Head of caudate nucleus (tissue), 42 donors: Measurements from ENCODE around the gene GLDN.

Experiments
- DNase-seq, 42 donors: peaks; one replicate each; pipeline versions ENCODE4 v3.0.0 to v3.0.0-alpha.2; 2020 to 2021; ENCODE audit warnings: mixed read lengths in 7 of 42
- intact Hi-C: fragments of 100-400 bp; cut with DNase I; formaldehyde crosslinking; loops from one replicate; pipeline ENCODE4 v1.15.0; 2022

GLDN gene

DNA sequence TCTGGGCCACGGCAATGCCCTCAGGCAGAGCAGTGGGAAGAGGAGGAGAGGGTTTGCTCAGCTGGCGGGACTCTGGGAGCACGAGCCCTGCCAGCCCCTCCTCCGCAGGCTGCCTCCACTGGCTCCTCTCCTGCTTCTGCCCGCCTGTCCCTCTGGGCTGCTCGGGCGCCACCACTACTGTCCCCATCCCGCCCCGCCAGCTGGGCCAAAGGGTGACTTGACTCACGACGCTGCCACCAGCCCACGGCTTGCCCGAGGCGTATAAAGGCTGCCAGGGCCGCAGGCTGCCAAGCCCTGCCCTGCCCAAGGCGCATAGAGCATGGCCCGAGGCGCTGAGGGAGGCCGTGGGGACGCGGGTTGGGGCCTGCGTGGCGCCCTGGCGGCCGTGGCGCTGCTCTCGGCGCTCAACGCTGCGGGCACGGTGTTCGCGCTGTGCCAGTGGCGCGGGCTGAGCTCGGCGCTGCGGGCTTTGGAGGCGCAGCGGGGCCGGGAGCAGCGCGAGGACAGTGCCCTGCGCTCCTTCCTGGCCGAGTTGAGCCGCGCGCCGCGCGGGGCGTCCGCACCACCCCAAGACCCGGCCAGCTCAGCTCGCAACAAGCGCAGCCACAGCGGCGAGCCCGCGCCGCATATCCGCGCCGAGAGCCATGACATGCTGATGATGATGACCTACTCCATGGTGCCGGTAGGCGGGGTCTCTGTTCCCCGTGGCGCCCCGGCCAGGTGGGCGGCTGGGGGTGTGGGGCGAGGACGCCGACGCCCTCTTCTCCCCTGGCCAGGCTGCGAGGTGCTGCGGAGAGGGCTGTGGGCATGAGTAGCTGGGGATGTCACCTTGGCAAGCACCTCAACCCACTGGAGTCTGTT, at the start of gene GLDN:
TSS of gene GLDN (plus strand) at position 290 of the 861 bp plus-strand sequence. CDS start at position 320, 30 bp downstream.
- peak; percentile 58 to 95 (median 85) for DNase-seq
- intact Hi-C loops, result no loop called here

DNA sequence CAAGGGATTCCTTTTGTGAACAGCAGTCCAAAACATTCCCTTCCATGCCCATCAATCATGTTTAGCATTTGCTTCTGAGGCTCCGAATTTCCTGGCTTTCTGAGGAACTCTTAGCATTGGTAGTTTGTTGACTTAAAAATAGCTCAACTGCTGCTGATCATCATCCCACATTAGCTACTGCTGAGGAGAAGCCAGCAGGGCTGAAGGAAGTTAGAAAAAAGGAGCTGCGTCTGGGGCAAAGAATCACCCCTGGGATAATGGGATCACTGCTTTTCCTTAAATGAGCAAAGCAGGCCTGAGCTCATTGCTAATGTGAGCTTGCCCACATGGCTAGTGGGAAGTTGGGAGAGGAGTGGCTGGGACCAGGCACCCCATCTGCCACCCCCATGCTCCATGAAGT, 42.8 kb upstream of the GLDN start:
- intact Hi-C loops, result no loop called here
- no peak for DNase-seq

DNA sequence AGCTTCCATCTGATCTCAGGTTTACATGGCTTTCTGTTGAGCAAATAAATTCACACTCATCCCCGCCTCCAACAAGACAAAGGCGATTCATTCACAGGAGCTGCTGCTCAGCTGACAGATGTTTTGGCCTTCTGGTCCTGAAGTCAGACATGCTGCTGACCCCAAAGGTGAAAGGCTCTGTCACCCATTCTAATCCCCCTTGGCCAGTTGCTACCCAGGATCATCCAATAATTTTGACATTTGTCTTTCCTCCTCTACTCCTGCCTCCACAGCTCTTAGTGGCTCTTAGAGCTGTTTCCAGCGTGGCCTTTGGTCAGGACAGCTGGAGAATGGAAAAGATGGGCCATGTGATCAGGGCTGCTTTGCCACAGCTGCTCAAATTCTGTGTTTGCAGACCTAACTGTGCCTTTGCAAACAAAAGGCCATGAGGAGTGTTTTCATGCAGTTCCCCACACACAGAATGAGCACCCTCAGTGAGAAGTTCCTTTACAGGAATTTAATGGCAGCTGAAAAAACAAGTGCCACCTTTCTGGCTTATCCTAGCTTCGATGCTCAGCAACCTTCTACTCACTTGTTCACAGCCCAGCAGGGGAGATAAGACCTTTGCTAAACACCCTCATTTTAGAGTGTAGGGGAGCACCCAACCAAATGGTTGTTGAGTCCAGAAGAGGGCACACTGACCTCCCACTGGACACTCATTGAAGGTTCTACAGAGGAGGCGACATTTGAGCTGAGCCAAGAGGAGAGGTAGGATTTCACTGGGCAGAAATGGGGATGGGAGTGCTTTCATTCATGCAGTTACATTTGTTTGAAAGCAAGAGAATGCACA, 42.1 kb upstream of the GLDN start:
- intact Hi-C loops, result no loop called here
- peak in 15 of 42 donors; percentile 12 to 62 (median 33) for DNase-seq

DNA sequence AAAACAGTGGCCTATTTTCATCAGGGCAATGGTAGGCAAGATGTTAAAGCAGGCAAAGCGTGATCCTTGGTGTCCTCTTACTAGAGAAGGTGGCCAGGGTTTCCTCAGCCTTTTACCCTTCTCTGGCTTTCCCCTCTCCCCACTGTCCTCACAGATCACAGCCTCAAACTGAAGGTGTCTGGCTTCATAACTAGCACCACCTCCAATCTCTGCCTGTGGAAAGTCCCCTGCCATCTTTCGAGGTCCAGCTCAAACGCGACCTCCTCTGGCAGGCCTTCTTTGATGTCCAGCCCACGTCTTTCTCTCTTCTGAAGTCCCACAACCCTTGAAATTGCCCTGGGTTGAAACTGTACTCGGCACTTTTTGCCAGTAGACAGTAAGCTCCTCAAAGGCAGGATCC, 39.0 kb upstream of the GLDN start:
- no peak for DNase-seq
- intact Hi-C loops, result no loop called here

DNA sequence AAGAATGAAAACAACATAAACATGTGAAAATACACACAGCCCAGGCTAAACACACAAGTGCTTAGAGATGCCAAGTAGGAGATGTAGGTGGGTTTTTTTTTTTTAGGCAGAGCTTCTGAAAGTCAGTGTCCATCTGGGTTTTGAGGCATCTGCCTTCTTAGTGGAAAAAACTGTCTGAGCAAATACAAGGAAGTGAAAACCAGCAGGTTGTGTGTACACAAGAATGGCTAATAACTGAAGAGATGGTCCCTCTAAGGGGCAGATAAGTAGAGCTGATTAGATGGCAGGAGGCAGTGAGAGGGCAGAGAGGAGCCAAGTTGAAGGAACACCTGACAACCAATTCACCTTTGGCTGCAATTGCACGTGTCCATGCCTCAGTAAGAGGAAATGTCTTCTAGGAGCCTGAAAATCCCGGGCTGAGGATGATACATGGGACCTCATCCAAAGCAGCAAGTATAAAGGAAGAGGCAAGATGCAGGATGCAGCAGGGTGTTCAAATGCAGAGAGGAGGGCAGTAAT, 37.9 kb upstream of the GLDN start:
- intact Hi-C loops, result no loop called here
- no peak for DNase-seq

DNA sequence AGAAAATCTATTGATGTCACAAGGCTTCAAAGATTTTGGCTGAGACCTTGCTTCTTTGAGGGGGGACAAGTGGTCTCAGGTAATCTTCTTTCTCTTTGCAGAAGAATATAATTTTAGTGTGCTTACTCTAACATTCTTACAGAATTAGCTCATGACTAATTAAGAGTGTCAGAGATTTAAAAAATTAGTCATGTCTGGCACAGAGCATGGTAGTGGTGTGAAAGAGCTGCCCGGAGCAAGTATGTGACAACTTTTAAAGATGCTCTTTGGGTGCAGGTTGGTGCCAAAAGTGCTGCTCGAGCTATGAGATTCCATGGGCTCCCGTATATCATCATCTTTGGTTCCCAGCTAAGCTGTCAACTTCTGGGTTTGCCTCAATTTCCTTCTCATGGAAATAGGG, 34.1 kb upstream of the GLDN start:
- DNase-seq, result no peak
- intact Hi-C loops, result no loop called here

DNA sequence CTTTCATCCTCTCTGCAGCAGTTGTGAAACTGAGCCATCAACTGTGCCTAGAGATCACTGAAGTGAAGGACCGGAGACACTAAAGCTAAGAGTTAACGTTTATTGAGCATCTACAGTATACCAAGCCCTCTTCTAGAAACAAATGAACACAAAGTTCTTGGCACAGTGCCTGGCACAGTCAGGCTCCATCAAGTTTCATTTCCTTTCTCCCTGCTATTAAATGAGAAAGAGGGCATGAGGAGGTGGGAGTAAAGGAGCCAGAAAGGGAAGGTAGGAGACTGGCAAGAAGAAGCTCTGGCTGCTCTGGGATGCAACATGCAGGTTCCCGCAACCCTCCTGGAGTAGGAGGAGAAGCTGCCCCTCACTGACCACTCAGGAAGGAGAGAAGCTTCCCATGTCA, 33.6 kb upstream of the GLDN start:
- peak in 1 of 42 donors; percentile 19 for DNase-seq
- intact Hi-C loops, result no loop called here

DNA sequence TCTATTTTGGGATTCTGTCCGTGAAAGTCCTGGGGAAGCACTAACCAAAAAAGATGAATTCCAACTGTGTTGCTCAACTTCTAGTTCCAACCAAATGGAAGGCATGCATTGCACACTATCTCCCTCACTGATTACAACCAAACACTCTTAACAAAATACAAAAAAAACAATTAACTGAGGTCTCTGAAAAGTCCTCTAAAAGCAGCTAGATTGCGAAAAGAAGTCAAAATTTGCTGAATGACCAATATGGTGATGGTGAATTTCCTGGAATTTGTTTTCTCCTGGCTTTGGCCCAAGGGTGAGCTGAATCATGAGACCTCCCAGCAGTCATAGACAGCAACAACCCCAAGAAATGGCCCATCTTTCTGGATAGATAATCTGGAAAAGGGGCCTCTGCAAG, 31.4 kb upstream of the GLDN start:
- no peak for DNase-seq
- intact Hi-C loops, result no loop called here

DNA sequence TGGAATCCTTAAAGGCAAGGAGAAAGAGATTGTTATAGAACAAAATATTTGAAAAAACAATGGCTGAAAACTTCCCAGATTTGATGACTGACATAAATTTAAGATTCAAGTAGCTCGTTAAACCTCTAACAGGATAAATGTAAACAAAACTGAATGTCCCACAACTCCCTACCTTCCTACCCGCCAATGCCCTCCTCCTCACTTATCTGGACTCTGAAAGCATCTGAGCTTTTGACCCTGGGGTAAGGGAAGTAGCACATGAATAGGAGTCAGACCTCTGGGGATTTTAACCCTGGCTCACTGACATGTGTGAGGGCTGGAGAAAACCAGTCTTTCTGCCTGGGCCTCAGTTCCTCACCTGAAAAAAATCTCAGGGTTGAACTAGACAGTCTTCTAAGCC, 29.9 kb upstream of the GLDN start:
- intact Hi-C loops, result no loop called here
- no peak for DNase-seq

DNA sequence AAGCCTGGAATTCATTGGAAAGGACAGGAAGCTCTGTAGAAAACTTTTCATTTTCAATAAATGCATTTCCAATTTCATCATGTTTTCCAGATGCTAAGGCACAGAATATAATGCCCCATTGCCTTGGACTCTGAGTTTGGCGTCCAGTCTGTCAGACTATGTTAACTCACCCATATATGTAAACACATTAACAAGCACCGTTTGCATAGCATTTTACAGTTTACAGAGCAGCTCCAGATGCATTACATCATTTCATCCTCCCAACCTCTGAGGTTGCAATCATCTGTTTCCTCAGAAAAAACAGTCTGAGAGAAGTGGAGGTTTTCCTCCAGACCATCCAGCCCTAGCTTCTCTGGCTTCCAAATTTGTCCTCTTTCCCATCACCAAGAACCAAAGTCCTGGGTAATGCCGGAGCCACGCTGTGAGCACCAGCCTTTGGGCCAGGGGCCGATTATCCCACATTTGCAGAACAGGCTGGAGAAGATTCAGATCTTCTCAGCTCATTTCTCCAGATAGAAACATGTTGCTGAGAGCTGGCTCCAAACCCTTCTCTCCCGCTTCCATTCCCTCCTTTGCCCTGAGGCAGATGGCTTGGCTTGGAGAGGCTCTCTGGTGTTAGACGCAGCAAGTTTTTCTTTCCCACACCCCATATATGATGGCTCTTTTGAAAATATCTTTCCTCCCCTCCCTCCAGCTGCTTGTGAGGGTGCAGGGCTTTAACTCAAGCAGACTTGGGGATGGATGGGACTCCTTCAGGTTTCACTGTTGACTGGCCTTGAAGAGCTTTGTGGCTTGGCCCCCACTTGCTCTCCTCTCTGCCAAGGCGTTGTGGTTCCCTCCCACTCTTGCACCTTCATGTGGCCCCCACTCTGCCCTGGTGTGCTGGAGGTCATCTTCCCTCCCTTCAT, 29.0 kb upstream of the GLDN start:
- no peak for DNase-seq

DNA sequence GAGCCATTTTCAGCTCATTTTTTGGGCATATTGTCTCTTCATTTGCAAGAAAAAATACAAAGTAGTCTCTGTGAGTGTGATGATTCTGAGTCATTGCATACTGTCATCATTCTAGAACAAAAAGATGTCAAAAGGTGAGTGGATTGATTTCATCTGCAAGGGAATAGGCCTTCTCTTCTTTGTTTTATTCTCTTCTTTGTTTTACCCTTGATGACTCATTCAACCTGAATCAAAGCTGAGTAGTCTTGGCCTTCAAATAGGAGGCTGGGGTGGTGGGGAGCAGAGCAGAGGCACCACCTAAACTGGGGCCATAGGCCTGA, 28.4 kb upstream of the GLDN start:
- intact Hi-C loops, result no loop called here
- DNase-seq, result no peak

More for the DNA sequence above, 29.0 kb upstream of the GLDN start:
- intact Hi-C loops, result no loop called here

DNA sequence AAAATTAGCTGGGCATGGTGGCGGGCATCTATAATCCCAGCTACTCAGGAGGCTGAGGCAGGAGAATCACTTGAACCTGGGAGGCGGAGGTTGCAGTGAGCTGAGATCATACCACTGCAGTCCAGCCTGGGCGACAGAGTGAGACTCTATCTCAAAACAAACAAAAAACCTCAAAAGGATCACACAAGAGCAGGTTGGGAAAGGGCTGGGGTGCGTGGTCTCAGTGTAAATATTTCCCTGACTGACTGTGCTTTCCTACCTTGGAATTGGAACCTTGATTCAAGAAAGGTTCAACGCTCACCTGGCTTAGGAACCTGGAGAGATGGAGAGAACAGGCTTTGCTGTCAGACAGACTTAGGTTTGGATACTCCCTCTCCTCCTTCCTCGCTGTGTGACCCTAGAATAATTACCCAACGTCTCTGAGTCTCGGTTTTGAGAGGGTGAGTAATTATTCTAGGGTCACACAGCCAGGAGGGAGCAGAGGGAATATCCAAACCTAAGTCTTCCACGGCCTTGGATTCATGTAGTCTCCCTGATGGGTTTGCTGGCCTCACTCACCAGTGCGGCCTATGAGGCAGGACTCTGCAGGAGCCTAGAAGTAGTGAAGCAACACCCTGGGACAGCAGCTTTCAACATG, 27.7 kb upstream of the GLDN start:
- no peak for DNase-seq
- intact Hi-C loops, result no loop called here

DNA sequence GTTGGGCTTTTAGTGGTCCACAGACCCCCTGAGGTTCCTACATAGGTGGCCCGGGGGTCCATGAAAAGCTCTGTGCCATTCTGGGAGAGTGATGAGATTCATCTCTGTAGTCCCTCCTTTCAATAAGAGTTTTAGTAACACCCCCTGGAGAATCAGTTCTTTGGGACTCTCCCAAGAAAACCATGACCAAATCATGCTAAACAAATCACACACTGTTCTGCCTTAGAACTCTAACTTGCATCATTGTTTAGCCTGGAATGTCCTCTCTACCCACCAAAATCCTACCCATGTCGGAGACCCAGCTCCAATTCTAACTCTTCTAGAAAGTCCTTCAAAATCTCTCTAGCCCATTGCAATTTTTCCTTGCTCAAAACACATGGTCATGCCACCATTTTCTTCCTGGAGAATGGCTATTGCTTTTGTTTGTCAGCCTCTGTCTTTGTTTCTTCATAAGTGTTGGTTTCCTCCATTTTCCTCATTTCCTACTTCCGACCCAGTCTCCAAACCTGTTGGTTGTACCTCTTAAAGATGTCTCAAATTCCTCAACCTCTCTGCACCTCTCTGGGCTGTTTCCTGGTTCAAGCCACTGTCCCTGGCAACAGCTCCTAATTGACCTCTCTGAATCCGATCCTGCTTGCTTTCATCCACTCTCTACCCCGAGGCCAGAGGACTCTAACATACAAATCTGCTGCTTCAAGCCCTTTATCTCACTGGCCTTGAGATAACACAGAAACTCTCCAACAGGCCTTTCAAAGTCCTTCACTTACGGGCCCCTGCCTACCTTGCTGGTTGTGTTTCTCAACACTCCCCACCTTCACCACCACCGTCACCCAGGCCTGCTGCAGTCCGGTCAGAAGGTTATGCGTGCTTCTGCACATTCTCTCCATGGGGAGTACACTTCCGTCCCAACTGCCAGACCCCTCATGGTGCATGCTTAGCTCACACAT, 26.8 kb upstream of the GLDN start:
- no peak for DNase-seq
- intact Hi-C loops, result no loop called here

DNA sequence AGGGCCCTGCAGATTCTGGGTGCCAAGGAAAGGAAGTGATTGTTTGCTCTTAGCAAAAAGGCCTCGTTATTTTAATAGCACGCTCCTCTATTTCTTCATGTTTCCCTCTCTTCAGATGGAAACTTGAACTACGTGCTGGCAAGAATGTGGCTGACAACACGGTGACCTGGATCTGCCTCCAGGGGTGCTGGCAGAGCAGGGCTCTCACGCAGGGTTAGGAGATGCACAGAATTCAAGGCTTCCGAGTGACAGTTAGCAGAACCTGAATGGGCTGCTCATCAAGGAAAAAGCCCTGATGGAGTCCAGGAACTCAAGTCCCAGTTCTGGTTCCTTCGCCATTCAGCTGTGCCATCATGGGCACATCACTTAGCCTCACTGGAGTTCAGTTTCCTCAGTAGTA, 25.7 kb upstream of the GLDN start:
- intact Hi-C loops, result no loop called here
- no peak for DNase-seq

DNA sequence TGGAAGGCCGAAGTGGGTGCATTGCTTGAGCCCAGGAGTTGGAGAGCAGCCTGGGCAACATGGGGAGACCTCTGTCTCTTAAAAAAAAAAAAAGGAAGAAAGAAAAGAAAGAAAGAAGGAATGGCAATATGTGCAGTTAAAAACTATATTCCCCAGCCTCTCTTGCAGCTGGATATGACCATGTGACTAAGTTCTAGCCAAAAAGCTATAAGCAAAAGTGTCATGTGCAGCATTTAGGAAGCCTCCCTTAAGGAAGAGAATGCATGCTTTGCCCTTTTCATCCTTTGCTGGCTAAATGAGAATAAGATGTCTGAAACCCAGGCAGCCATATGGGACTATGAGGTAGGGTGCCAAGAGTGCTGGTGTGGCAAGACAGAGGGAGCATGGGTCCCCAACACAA, 24.8 kb upstream of the GLDN start:
- intact Hi-C loops, result no loop called here
- DNase-seq, result no peak

DNA sequence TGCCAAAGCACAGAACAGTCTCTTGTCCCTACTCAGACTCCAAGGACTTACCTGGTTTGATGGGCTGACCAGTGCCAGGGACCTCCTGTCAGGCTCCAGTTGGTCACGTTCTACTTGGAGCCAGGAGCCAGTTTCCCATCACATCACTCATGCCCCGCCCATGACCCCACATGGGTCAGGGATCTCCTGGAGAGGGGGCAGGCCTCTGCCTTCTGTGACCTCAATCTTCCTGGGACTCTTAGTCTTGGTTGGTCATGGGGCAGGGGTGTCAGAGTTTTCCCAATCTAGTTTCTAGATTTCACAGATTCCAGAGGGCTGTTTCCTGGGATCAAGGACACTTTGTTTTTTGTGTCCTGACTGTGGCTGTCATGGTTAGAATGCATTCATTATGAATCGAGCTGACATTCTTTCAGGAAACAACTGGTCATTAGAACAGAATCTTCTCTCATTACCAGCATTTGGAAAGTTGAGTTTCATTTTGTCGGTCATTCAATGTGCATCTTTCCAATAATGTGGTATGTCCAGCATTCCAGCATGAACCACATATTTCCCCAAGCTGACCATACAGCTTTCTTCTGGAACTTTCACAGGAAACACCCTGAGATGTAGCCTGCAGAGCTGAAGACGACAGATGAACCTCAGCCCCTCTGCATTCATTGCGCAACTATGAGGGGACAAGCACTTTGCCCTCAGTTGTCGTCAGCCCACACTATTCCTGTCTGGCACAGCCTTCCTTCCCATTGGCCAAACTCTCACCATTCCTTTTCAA, 22.9 kb upstream of the GLDN start:
- intact Hi-C loops, result no loop called here
- DNase-seq, result no peak

DNA sequence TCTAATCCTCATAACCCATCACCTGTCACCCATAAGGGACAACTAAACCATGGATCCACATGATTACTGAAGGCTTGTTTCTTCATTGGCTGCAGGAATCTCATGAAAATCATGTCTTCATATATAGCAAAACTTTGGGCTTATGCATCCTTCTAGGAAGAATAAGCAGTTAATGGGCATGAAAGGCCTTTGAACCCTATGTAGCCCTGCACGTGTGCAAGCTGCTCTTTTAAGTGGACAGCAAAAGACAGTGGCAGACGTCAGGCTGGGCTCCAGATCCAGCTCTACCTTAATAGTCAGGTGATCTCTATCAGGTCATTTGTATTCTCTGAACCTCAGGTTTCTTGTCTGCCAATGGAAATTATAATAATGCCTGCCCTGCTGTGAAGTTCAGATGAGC, 21.9 kb upstream of the GLDN start:
- no peak for DNase-seq
- intact Hi-C loops, result no loop called here
